Peyer's patch (tissue), 4 donors: ENCODE results near the gene CUL7. TPM values are rescaled to one million over a fixed set of nuclear protein-coding genes. Genes with fewer than 3 reads are reported as not detected.
A peak's percentile ranks its signal among the peaks of the same experiment; 100 is the strongest.

ENCODE experiments used
- DNase-seq, 3 donors: peaks; one replicate each; pipeline ENCODE4 v3.0.0-alpha.2; 2017 to 2019
- H3K27ac ChIP-seq, 4 donors: fragments of 200-600 bp; sonication (generic); one replicate each; pipeline ENCODE4 v1.5.1; 2016 to 2019
- H3K27me3 ChIP-seq, 2 donors: fragments of 200-600 bp; sonication (generic); one replicate each; pipeline ENCODE4 v1.5.1; 2019
- H3K36me3 ChIP-seq, 3 donors: fragments of 200-600 bp; sonication (generic); one replicate each; pipeline ENCODE4 v1.5.1; 2016 to 2019
- H3K4me1 ChIP-seq, 4 donors: fragments of 200-600 bp; sonication (generic); one replicate each; pipeline ENCODE4 v1.5.1; 2016 to 2019
- H3K4me3 ChIP-seq, 4 donors: fragments of 200-600 bp; sonication (generic); 1 replicate in 3 of 4; 2 replicates in 1 of 4; pipeline ENCODE4 v1.5.1; 2016 to 2019; ENCODE audit warnings: mild to moderate bottlenecking in 1 of 4
- H3K9me3 ChIP-seq, 4 donors: fragments of 200-600 bp; sonication (generic); one replicate each; pipeline ENCODE4 v1.5.1; 2016 to 2019; ENCODE audit warnings: mild to moderate bottlenecking in 1 of 4
- CTCF ChIP-seq, 6 experiments: fragments of 450-650 bp in 4 of 6; fragments of 200-600 bp in 2 of 6; sonication (generic) in 1 of 6; IDR thresholded peaks; one replicate each; pipeline ENCODE4 v1.5.1; 2017 to 2019; ENCODE audit warnings: antibody characterized with exemption in 6 of 6, mild to moderate bottlenecking in 3 of 6, moderate library complexity in 1 of 6
- POLR2A ChIP-seq, 2 donors: fragments of 450-650 bp; IDR thresholded peaks; one replicate each; pipeline ENCODE4 v1.5.1; 2017; ENCODE audit warnings: antibody characterized with exemption in 2 of 2, mild to moderate bottlenecking in 2 of 2, moderate library complexity in 2 of 2
- total RNA-seq, 4 donors: library from RNA; depleted of rRNA; stranded (reverse); fragments of >200 nt; gene quantifications; one replicate each; pipeline ENCODE4 v1.1.0, GENCODE V29; 2016

CUL7 gene
- total RNA-seq, 4 donors from 2014 or later: 19.4 to 33.0 (median 23.1) TPM

GRCh38 chr6:43055966-43056365 lies 2.3 kb upstream of the CUL7 start:
- no peak for DNase-seq
- Histone ChIP-seq H3K27ac (no peak overlapping the region), H3K4me1 (peaks cover 0 to 30% (median 10%) of the 10 kb centered on the region in 4 donors), H3K36me3 (peaks cover 0 to 30% (median 0%) of the 10 kb centered on the region in 3 donors), H3K4me3 (no peak overlapping the region), H3K9me3 (no peaks in the 10 kb centered on the region), H3K27me3 (no peaks in the 10 kb centered on the region)
- no peak for TF ChIP-seq CTCF (IDR thresholded peaks at IDR 0.05)
- TF ChIP-seq POLR2A (IDR thresholded peaks at IDR 0.05): no peak

GRCh38 chr6:43054206-43054943 lies 724 bp upstream of the CUL7 start:
- Histone ChIP-seq H3K36me3 (peaks cover 0 to 39% (median 0%) of the 10 kb centered on the region in 3 donors), H3K27me3 (no peaks in the 10 kb centered on the region), H3K4me3 (peak overlapping the region; percentile 65 to 85 (median 80)), H3K27ac (peak overlapping the region; percentile 85 to 96 (median 90)), H3K9me3 (no peaks in the 10 kb centered on the region), H3K4me1 (peaks cover 0 to 23% (median 7%) of the 10 kb centered on the region in 4 donors)
- no peak for DNase-seq
- TF ChIP-seq CTCF (IDR thresholded peaks at IDR 0.05): no peak
- TF ChIP-seq POLR2A (IDR thresholded peaks at IDR 0.05): no peak

GRCh38 chr6:43052842-43053544 lies 658 bp downstream of the CUL7 start:
- Histone ChIP-seq H3K27ac (peak overlapping the region; percentile 85 to 96 (median 90)), H3K4me1 (peaks cover 0 to 15% (median 2%) of the 10 kb centered on the region in 4 donors), H3K27me3 (no peaks in the 10 kb centered on the region), H3K4me3 (peak overlapping the region; percentile 65 to 85 (median 80)), H3K9me3 (no peaks in the 10 kb centered on the region), H3K36me3 (peaks cover 0 to 51% (median 0%) of the 10 kb centered on the region in 3 donors)
- no peak for TF ChIP-seq POLR2A (IDR thresholded peaks at IDR 0.05)
- no peak for TF ChIP-seq CTCF (IDR thresholded peaks at IDR 0.05)
- peak in 1 of 3 donors; percentile 27 for DNase-seq

- Histone ChIP-seq H3K4me3 (peak overlapping the region in 1 of 4 donors; percentile 84), H3K4me1 (peaks cover 0 to 9% (median 2%) of the 10 kb centered on the region in 4 donors), H3K27me3 (no peaks in the 10 kb centered on the region), H3K36me3 (peaks cover 0 to 49% (median 0%) of the 10 kb centered on the region in 3 donors), H3K27ac (peak overlapping the region in 3 of 4 donors; percentile 90 to 96 (median 90)), H3K9me3 (no peaks in the 10 kb centered on the region)
- no peak for TF ChIP-seq CTCF (IDR thresholded peaks at IDR 0.05)
- no peak for TF ChIP-seq POLR2A (IDR thresholded peaks at IDR 0.05)
- no peak for DNase-seq
Measured at GRCh38 chr6:43052225-43052841, 1.3 kb downstream of the CUL7 start.

GRCh38 chr6:43050981-43051380 lies 2.7 kb downstream of the CUL7 start:
- TF ChIP-seq CTCF (IDR thresholded peaks at IDR 0.05): no peak
- no peak for TF ChIP-seq POLR2A (IDR thresholded peaks at IDR 0.05)
- Histone ChIP-seq H3K9me3 (no peaks in the 10 kb centered on the region), H3K36me3 (peaks cover 0 to 50% (median 0%) of the 10 kb centered on the region in 3 donors)

More at GRCh38 chr6:43050981-43051380, 2.7 kb downstream of the CUL7 start:
- peaks cover 0 to 9% (median 2%) of the 10 kb centered on the region in 4 donors for H3K4me1 ChIP-seq
- H3K4me3 ChIP-seq: no peak overlapping the region
- DNase-seq: no peak
- no peak overlapping the region for H3K27ac ChIP-seq
- no peaks in the 10 kb centered on the region for H3K27me3 ChIP-seq
